Measurements from ENCODE around the gene MEF2A.

The MEF2A gene

DNA sequence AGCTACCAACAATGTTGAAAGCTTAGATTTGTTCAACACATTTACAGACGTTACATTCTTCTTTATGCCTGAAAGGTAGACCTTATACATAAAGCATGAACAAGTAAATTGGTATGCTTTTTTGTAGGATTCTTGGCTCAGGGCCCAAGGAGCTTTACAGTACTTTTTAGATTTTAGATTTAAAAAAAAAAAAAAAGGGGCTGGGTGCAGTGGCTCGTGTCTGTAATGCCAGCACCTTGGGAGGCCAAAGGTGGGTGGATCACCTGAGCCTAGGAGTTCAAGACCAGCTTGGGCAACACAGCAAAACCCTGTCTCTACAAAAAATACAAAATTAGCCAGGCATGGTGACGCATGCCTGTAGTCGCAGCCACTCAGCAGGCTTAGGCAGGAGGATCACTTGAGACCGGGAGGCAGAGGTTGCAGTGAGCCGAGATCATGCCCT lies 39.7 kb downstream of the MEF2A start:
- TF ChIP-seq POLR2AphosphoS5 (IDR thresholded peaks at IDR 0.05; ENCODE audit: low read depth, low read length) (no peak), SIN3A (IDR thresholded peaks at IDR 0.05; ENCODE audit: borderline replicate concordance, insufficient read depth, low read length) (no peak), FOXP2 (optimal IDR thresholded peaks at IDR 0.05; ENCODE audit: borderline replicate concordance, extremely low read depth, extremely low read length, insufficient read depth) (no peak), TAF1 (IDR thresholded peaks at IDR 0.05; ENCODE audit: borderline replicate concordance, insufficient read depth, low read length) (no peak)
- TF ChIP-seq, protein P1, sequence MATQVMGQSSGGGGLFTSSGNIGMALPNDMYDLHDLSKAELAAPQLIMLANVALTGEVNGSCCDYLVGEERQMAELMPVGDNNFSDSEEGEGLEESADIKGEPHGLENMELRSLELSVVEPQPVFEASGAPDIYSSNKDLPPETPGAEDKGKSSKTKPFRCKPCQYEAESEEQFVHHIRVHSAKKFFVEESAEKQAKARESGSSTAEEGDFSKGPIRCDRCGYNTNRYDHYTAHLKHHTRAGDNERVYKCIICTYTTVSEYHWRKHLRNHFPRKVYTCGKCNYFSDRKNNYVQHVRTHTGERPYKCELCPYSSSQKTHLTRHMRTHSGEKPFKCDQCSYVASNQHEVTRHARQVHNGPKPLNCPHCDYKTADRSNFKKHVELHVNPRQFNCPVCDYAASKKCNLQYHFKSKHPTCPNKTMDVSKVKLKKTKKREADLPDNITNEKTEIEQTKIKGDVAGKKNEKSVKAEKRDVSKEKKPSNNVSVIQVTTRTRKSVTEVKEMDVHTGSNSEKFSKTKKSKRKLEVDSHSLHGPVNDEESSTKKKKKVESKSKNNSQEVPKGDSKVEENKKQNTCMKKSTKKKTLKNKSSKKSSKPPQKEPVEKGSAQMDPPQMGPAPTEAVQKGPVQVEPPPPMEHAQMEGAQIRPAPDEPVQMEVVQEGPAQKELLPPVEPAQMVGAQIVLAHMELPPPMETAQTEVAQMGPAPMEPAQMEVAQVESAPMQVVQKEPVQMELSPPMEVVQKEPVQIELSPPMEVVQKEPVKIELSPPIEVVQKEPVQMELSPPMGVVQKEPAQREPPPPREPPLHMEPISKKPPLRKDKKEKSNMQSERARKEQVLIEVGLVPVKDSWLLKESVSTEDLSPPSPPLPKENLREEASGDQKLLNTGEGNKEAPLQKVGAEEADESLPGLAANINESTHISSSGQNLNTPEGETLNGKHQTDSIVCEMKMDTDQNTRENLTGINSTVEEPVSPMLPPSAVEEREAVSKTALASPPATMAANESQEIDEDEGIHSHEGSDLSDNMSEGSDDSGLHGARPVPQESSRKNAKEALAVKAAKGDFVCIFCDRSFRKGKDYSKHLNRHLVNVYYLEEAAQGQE (IDR thresholded peaks at IDR 0.05; ENCODE audit: insufficient read depth in 1 of 2, low read depth in 2 of 2, low read length in 2 of 2) = no peak

DNA sequence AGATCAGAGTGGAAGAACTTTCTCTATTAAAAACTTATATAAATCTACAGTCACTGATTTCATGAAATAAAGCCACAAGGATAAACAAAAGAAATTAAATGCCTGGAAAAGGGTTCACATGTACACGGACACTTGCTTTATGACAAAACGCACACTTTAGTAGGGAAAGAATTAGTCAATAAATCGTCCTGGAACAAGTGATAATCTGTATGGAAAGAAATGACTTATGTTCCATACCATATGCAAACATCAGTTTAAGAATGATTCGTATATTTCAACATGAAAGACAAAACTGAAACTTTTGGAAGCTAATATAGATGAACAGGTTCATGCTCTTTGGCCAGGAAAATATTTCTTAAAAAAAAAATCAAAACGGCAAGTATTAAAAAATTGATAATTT lies 40.2 kb downstream of the MEF2A start:
- no peak for TF ChIP-seq TAF1 (IDR thresholded peaks at IDR 0.05; ENCODE audit: borderline replicate concordance, insufficient read depth, low read length)
- no peak for TF ChIP-seq FOXP2 (optimal IDR thresholded peaks at IDR 0.05; ENCODE audit: borderline replicate concordance, extremely low read depth, extremely low read length, insufficient read depth)
- TF ChIP-seq SIN3A (IDR thresholded peaks at IDR 0.05; ENCODE audit: borderline replicate concordance, insufficient read depth, low read length) = no peak
- TF ChIP-seq, protein P1 (IDR thresholded peaks at IDR 0.05; ENCODE audit: insufficient read depth in 1 of 2, low read depth in 2 of 2, low read length in 2 of 2) = no peak
- TF ChIP-seq POLR2AphosphoS5 (IDR thresholded peaks at IDR 0.05; ENCODE audit: low read depth, low read length) = no peak

DNA sequence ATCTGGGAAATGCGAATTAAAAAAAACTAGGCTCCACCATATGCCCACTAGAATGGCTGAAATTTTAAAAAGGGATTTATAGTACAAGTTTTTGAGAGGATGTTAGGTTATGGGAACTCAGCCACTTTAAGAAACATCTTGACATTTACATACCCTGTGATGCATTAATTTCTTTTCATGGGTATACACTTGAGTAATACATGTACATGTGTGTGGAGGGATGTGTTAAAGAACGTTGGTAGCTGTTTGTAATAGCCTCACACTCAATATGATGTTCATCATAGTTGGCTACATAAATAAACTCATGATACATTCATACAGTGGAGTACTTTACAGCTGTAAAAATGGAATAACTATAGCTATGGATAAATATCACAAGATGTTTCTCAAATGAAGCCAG lies 40.9 kb downstream of the MEF2A start:
- TF ChIP-seq TAF1 (IDR thresholded peaks at IDR 0.05; ENCODE audit: borderline replicate concordance, insufficient read depth, low read length) (no peak), SIN3A (IDR thresholded peaks at IDR 0.05; ENCODE audit: borderline replicate concordance, insufficient read depth, low read length) (no peak), FOXP2 (optimal IDR thresholded peaks at IDR 0.05; ENCODE audit: borderline replicate concordance, extremely low read depth, extremely low read length, insufficient read depth) (no peak)
- TF ChIP-seq, protein P1 (IDR thresholded peaks at IDR 0.05; ENCODE audit: insufficient read depth in 1 of 2, low read depth in 2 of 2, low read length in 2 of 2) = no peak

DNA sequence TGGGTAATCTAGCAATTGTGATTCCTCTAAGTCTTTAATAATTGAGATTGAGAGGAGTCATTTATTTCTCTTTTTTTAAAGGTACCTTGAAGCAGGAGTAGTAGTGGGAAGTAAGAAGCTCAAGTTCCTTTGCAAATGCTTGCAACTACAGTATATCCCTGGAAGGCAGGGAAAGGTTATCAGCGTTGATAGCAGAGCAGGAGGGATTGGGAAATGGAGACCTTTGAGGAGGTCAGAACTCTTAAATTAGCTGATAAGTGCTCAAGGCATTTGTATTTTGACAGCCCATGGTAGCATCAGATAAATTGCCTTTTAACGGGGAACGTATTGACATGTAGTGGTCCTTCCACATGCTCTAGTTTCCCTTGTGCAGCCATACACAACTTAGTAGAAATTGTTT lies 47.7 kb downstream of the MEF2A start:
- no peak for TF ChIP-seq POLR2AphosphoS5 (IDR thresholded peaks at IDR 0.05; ENCODE audit: low read depth, low read length)
- TF ChIP-seq, protein P1 (IDR thresholded peaks at IDR 0.05; ENCODE audit: insufficient read depth in 1 of 2, low read depth in 2 of 2, low read length in 2 of 2) = no peak
- TF ChIP-seq FOXP2 (optimal IDR thresholded peaks at IDR 0.05; ENCODE audit: borderline replicate concordance, extremely low read depth, extremely low read length, insufficient read depth) = no peak
